Medulla oblongata (tissue), 1 donor: Measurements from ENCODE around the gene SEC61A2.
"Not testable (repeated sequence)": the region's sequence is repeated elsewhere in the genome, so short reads cannot be mapped to it uniquely, and the experiment has no call there.

Experiments used
- DNase-seq: peaks from one replicate; pipeline ENCODE4 v3.0.0-alpha.2; 2015; ENCODE audit errors: extremely low spot score

SEC61A2 gene

GRCh38 chr10:12160664-12161063 lies 31.2 kb downstream of the SEC61A2 start:
- DNase-seq = no peak

GRCh38 chr10:12162927-12163326 lies 33.5 kb downstream of the SEC61A2 start:
- no peak for DNase-seq

- no peak for DNase-seq
Observed at GRCh38 chr10:12164085-12164484, 34.6 kb downstream of the SEC61A2 start.

GRCh38 chr10:12165036-12165435 lies 35.6 kb downstream of the SEC61A2 start:
- DNase-seq = peak; percentile 33

- DNase-seq = no peak
Observed at GRCh38 chr10:12165999-12166775, 36.7 kb downstream of the SEC61A2 start.

- not testable (repeated sequence) for DNase-seq
Observed at GRCh38 chr10:12171512-12171911, 42.0 kb downstream of the SEC61A2 start.

- DNase-seq = no peak
Observed at GRCh38 chr10:12177642-12178041, 48.2 kb downstream of the SEC61A2 start.

GRCh38 chr10:12179606-12180170 lies 50.2 kb downstream of the SEC61A2 start:
- no peak for DNase-seq

- no peak for DNase-seq
Observed at GRCh38 chr10:12180221-12180974, 50.9 kb downstream of the SEC61A2 start.

GRCh38 chr10:12181065-12181775 lies 51.7 kb downstream of the SEC61A2 start:
- DNase-seq = no peak

GRCh38 chr10:12184165-12184564 lies 54.7 kb downstream of the SEC61A2 start:
- DNase-seq = no peak

- no peak for DNase-seq
Observed at GRCh38 chr10:12186323-12186722, 56.8 kb downstream of the SEC61A2 start.

GRCh38 chr10:12187321-12187905 lies 57.9 kb downstream of the SEC61A2 start:
- peak; percentile 19 for DNase-seq

GRCh38 chr10:12188656-12189055 lies 59.2 kb downstream of the SEC61A2 start:
- no peak for DNase-seq

- no peak for DNase-seq
Observed at GRCh38 chr10:12189426-12189825, 59.9 kb downstream of the SEC61A2 start.

GRCh38 chr10:12191715-12192114 lies 62.2 kb downstream of the SEC61A2 start:
- DNase-seq = no peak

GRCh38 chr10:12193193-12193592 lies 63.7 kb downstream of the SEC61A2 start:
- DNase-seq = no peak

GRCh38 chr10:12194752-12195271 lies 65.3 kb downstream of the SEC61A2 start:
- peak; percentile 28 for DNase-seq

- DNase-seq = no peak
Observed at GRCh38 chr10:12195281-12195602, 65.8 kb downstream of the SEC61A2 start.

GRCh38 chr10:12195603-12196506 lies 66.4 kb downstream of the SEC61A2 start, which contains the start of the genes CDC123 and NUDT5:
CDC123 (plus strand) TSS chr10:12196188; CDS start chr10:12196246, 58 bp downstream.
NUDT5 (minus strand) TSS chr10:12195891; CDS start chr10:12186291, 9,600 bp downstream.
- peak; percentile 95 for DNase-seq
